SU-DHL-6 (cell line): ENCODE data around the gene RGP1.

ENCODE experiments used
- H2AFZ ChIP-seq: fragments of 200-600 bp; sonication (generic); 2 replicates; pipeline ENCODE4 v1.6.1; 2014; ENCODE audit warnings: low read depth, mild to moderate bottlenecking, moderate library complexity, mixed read lengths, antibody characterized with exemption, low read length; ENCODE audit not compliant: severe bottlenecking
- H3F3A ChIP-seq: fragments of 200-600 bp; shearing (Covaris generic); 2 replicates; pipeline ENCODE4 v1.6.0; 2016; ENCODE audit warnings: antibody characterized with exemption, mild to moderate bottlenecking; ENCODE audit not compliant: insufficient read depth
- H3K27ac ChIP-seq: fragments of 200-600 bp; sonication (generic); 2 replicates; pipeline ENCODE4 v1.5.1; 2016; ENCODE audit warnings: low read depth, mild to moderate bottlenecking, low read length, moderate library complexity, mixed read lengths
- H3K27me3 ChIP-seq: fragments of 200-600 bp; sonication (generic), shearing (Covaris generic); 2 replicates; pipeline ENCODE4 v1.6.0; 2014; ENCODE audit warnings: mild to moderate bottlenecking, low read length
- H3K36me3 ChIP-seq: fragments of 200-600 bp; sonication (generic); 2 replicates; pipeline ENCODE4 v1.6.1; 2014; ENCODE audit warnings: mild to moderate bottlenecking, low read length, mixed read lengths
- H3K4me2 ChIP-seq: fragments of 300-600, 200-600 bp; shearing (Covaris generic), sonication (generic); 2 replicates; pipeline ENCODE4 v1.6.0; 2014; ENCODE audit warnings: low read length, low read depth, mild to moderate bottlenecking; ENCODE audit not compliant: poor library complexity, severe bottlenecking
- H3K4me3 ChIP-seq: fragments of 200-600 bp; sonication (generic); 2 replicates; pipeline ENCODE4 v1.5.1; 2014; ENCODE audit warnings: antibody characterized with exemption, low read length, mild to moderate bottlenecking, mixed read lengths; ENCODE audit not compliant: insufficient read depth, poor library complexity, severe bottlenecking
- H3K79me2 ChIP-seq: fragments of 200-600 bp; sonication (generic); 2 replicates; pipeline ENCODE4 v1.6.1; 2014; ENCODE audit warnings: mild to moderate bottlenecking, low read length, moderate library complexity; ENCODE audit not compliant: insufficient read depth
- H3K9ac ChIP-seq: fragments of 200-600 bp; sonication (generic); 2 replicates; pipeline ENCODE4 v1.7.0; 2014; ENCODE audit warnings: mild to moderate bottlenecking, low read length
- H3K9me2 ChIP-seq: fragments of 200-600 bp; sonication (generic); replicated peaks from 2 replicates; pipeline ENCODE4 v1.6.1; 2014; ENCODE audit warnings: low read length; ENCODE audit not compliant: insufficient read depth
- H3K9me3 ChIP-seq: fragments of 200-600 bp; sonication (generic); 2 replicates; pipeline ENCODE4 v1.6.1; 2014; ENCODE audit warnings: low read length, mixed read lengths; ENCODE audit not compliant: insufficient read depth
- H4K20me1 ChIP-seq: fragments of 200-600 bp; sonication (generic); 2 replicates; pipeline ENCODE4 v1.6.1; 2014; ENCODE audit warnings: low read depth, mild to moderate bottlenecking, antibody characterized with exemption, low read length, moderate library complexity, mixed read lengths
- CTCF ChIP-seq: fragments of 200-600 bp; sonication (generic); IDR thresholded peaks from one replicate; pipeline ENCODE4 v1.5.1; 2017; ENCODE audit warnings: antibody characterized with exemption, mild to moderate bottlenecking, low read length, moderate library complexity; ENCODE audit not compliant: insufficient read depth, poor library complexity, severe bottlenecking
- EZH2phosphoT487 ChIP-seq: fragments of 200-600 bp; sonication (generic), shearing (Covaris generic); conservative IDR thresholded peaks from 2 replicates; pipeline ENCODE4 v1.6.1; 2018; ENCODE audit warnings: mild to moderate bottlenecking, antibody characterized with exemption, low read length, moderate library complexity, mixed read lengths

RGP1 gene

DNA sequence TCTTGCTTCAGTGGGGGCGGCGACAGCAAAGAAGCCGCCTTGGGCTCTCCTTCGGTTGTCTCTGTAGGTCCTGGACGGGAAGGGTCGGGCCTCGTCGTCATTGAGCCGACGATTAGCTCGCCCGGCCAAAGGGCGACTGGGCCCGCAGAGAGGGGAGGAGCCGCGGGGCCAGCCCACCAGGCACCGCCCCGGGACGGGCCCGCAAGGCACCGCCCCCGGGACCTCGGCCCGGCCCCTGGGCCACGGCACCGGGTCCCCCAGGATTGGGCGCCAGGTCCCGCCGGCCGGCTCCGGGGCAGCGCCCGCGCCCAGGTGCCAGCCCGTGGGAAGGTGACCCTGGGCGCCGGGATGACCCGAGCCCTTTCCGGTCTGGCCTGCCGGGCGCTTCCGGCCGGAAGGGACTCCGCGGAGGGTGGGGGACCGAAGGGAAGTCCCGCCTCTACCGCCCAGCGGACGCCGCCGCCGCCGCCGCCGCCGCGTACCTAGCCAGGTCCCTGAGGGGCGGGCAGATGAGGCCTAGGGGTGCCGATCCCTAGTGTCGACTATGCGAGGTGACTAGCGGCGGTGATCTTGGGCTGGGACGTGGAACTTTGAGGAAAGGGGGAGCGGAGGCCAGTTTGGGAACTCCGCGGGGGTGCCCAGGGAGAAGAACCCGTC, at the start of gene RGP1, which contains the start of gene GBA2:
Gene RGP1 (plus strand): TSS at position 430 of the 657 bp plus-strand sequence. CDS start 469 bp downstream, outside the sequence.
Gene GBA2 (minus strand): TSS at position 371 of the 657 bp plus-strand sequence. CDS start 524 bp downstream, outside the sequence.
- no peaks in the 10 kb centered on the region for H3K36me3 ChIP-seq
- H3K4me3 ChIP-seq, result peak within 1 kb of the TSS; percentile 77
- peak within 1 kb of the TSS; percentile 62 for H3K27ac ChIP-seq
- peaks cover 8% of the 10 kb centered on the region; the same call in 1 of the 2 replicates for H4K20me1 ChIP-seq
- H3K4me2 ChIP-seq, result peak within 1 kb of the TSS; percentile 67
- no peak for TF ChIP-seq CTCF
- TF ChIP-seq EZH2phosphoT487, result no peak
- no peaks in the 10 kb centered on the region for H3K9me3 ChIP-seq
- H3K9ac ChIP-seq, result peak within 1 kb of the TSS; percentile 78
- H3K9me2 ChIP-seq, result no peaks in the 10 kb centered on the region
- peaks cover 36% of the 10 kb centered on the region for H3K79me2 ChIP-seq
- H2AFZ ChIP-seq, result peak within 1 kb of the TSS; percentile 68
- H3K27me3 ChIP-seq, result no peaks in the 10 kb centered on the region
- no peaks in the 10 kb centered on the region for H3F3A ChIP-seq

DNA sequence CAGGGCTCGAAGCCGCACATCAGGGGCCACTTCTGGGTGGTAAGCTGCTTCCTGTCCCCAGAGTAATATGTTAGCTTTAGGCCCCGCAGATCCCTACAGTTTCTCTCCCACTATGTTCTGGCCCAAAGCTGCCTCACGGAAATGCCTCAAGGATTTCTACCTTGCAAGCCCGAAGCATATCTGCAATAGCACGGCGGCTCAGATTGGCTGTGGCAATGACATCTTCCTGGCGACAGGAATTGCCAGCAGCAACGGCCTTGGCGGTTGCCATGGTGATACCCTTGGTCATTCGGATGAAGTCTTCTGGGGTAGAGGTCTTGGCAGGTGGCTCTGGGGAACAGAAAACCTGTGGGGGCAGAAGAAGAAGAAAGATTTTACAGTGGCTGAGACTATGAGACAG, 49.1 kb upstream of the RGP1 start:
- no peaks in the 10 kb centered on the region for H4K20me1 ChIP-seq
- H3K4me3 ChIP-seq, result no peak overlapping the region
- H3K27me3 ChIP-seq, result no peaks in the 10 kb centered on the region
- no peaks in the 10 kb centered on the region for H3F3A ChIP-seq
- TF ChIP-seq EZH2phosphoT487, result no peak
- no peak overlapping the region for H3K9ac ChIP-seq
- no peak overlapping the region for H3K4me2 ChIP-seq
- H3K79me2 ChIP-seq, result no peaks in the 10 kb centered on the region
- H3K9me2 ChIP-seq, result no peaks in the 10 kb centered on the region
- peaks cover 20% of the 10 kb centered on the region; the same call in 1 of the 2 replicates for H3K36me3 ChIP-seq
- H3K27ac ChIP-seq, result no peak overlapping the region
- no peak overlapping the region for H2AFZ ChIP-seq
- no peaks in the 10 kb centered on the region for H3K9me3 ChIP-seq

GRCh38 chr9:35700942-35701341, 48.1 kb upstream of the RGP1 start:
- H3K36me3 ChIP-seq, result peaks cover 20% of the 10 kb centered on the region; the same call in 1 of the 2 replicates
- no peak overlapping the region for H3K27ac ChIP-seq

More at GRCh38 chr9:35700942-35701341, 48.1 kb upstream of the RGP1 start:
- Histone ChIP-seq H3K9ac (no peak overlapping the region), H3K9me3 (no peaks in the 10 kb centered on the region), H3K4me3 (no peak overlapping the region), H3F3A (no peaks in the 10 kb centered on the region), H3K79me2 (no peaks in the 10 kb centered on the region), H4K20me1 (no peaks in the 10 kb centered on the region), H3K4me2 (no peak overlapping the region), H3K9me2 (no peaks in the 10 kb centered on the region), H2AFZ (no peak overlapping the region), H3K27me3 (no peaks in the 10 kb centered on the region)
- TF ChIP-seq EZH2phosphoT487 (no peak), CTCF (no peak)
